Bone marrow (tissue), 2 donors: Measurements from ENCODE around the gene RPL10.

Experiments
- DNase-seq, 2 donors: peaks; one replicate each; lab custom pipeline; 2025; lab: John Stamatoyannopoulos, UW

The RPL10 gene

DNA sequence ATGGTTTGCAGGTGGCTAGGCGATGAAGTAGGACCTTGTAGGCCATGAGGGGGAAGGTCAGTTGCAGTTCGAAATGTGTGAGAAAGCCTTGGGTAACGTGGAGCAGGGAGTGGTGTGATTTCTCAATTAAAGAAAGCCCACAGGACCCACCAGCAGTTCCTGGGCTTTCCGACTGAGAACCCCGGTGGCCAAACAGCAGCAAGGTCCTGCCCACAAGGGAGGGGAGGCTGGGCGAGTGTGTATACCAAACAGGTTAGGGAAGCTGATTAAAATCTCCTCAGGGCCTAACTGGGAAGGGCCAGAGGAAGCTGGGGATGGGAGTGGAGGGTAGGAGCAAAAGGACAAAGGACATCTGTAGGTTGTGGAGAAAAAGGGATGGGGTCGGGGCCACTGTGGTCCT lies 32.7 kb downstream of the RPL10 start:
- DNase-seq, result peak in 1 of 2 donors; percentile 20

DNA sequence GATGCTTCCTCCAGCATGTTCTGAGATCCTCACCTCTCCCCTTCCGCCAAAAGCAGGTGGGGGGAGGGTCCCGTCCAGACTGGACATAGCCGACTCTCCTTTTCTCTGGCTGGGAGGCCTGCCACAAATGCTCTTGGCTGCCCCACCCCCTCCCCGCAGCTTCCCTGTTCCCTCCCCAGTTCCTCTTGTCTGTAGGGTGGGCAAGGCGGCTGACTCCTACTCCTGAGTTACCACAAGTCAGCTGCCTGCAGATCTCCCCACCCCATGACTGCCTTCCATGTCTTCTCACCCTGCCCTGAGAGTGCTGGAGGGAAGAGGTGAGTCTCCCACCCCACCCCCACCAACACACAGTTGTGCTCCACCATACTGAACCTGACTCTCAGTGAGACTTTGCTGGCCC lies 33.2 kb downstream of the RPL10 start:
- DNase-seq, result peak; percentile 20 to 26

- no peak for DNase-seq
Observed at GRCh38 chrX:154432210-154432609, 34.0 kb downstream of the RPL10 start.

- DNase-seq, result no peak
Observed at GRCh38 chrX:154433605-154434004, 35.4 kb downstream of the RPL10 start.

DNA sequence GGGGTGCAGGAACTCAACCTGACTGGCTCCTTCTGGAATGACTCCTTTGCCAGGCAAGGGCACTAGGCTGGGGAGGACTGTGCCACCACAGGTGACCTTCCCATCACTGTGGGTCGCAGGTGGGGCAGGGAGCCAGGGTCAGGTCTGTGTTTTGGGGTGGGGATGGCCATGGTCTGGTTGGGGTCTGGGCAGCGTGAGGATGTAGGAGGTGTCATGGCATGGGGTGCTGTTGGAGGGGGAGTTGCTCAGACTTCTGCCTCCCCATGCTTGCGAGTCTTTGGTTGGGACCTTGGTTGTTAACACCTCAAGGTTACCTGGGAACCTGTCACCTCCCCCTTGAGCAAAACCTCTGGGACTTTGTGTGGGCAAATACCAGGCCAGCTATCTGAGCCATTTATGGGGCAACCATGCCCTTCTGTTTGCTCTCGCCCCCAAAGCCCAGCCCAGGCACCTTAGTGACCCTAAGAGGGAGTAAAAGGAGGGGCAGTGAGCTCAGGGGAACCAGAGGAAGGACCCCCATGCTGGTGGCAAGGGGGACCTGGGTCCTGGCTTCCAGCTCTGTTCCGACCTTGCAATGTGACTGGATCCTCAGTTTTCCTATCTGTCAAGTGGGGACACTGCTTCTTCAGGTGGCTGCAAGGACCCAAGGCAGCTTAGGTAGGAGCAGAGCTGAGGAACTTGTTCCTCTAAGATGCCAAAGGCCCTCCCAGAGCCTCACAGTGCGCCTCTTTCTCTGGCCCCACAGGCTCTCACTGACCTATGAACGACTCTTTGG lies 36.4 kb downstream of the RPL10 start:
- no peak for DNase-seq

DNA sequence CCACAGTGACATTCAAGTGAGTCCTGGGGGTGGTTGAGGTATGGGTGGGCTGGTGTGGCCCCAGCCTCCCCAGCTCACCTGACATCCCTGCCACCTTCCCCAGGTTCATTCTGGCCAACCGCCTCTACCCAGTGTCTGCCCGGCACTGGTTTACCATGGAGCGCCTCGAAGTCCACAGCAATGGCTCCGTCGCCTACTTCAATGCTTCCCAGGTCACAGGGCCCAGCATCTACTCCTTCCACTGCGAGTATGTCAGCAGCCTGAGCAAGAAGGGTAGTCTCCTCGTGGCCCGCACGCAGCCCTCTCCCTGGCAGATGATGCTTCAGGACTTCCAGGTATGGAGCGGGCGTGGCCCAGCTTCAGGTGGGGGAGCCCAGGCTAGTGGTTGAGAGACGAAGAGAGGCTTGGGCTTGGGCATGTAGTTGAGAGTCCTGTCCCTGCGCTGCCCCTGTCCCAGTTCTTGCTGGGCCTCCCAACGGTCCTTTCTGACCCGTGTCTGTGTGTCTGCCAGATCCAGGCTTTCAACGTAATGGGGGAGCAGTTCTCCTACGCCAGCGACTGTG lies 37.1 kb downstream of the RPL10 start:
- DNase-seq, result no peak

DNA sequence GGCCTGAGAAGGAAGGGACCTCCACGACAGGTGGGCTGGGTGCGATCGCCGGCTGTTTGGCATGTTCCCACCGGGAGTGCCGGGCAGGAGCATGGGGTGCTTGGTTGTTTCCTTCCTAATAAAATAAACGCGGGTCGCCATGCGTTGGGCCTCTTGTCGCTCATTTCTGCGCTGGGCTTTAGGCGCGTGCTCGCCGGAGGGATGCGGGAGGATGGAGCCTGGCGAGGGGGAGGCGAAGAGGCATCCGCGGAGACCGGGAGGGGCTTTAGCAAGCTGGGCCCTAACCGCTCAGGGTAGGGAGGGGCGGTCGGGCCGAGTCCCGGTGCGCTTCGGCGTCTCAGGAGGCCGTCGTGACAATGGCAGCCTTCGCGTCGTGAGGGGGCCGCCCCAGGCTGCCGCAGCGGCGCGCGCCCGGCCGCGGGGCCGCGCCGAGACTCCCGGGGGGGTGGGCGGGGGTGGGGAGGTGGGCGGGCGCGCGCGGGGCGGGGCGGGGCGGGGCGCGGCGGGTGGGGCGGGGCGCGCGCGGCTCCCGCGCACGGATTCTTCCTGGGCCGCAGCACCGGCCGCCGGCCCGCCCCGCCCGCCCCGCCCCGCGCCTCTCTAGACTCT lies 38.3 kb downstream of the RPL10 start:
- peak in 1 of 2 donors; percentile 13 for DNase-seq

DNA sequence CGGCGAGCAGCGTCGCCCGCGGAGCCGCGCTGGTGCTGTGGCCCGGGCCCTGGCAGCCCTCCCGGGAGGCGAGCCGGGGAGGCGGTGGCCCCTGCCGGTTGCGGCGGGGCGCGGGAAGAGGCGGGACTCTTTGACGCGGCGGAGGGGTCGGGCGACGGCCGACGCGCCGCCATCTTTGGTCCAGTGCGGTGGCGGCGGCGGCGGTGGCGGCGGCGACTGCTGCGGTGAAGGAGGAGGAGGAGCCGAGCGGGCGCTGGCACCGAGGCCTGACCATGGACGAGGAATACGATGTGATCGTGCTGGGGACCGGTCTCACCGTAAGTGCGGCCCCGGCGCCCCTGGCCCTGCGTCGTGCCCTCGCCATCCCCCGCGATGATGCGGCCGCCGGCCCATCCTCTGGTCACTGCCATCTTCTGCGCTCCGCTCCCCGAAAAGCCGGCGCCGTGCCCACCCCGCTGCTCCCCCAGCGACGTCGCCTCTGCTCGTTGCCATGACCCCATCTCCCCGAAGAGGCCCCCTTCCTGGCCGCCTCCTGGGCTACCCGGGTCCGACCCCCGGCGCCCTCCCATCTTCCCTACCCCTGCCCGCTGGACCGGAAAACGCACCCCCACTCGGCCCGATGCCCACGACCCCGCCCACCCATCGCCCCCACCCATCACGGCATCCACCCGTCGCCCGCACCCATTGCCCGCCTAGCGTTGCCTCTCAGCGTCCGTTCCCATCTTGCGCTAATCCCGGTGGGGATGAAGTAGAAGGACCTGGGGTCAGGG lies 39.0 kb downstream of the RPL10 start, which contains the start of gene GDI1:
GDI1 (plus strand) TSS at position 172 of the 770 bp plus-strand sequence; CDS start at position 273, 101 bp downstream.
- peak in 1 of 2 donors; percentile 33 for DNase-seq

- DNase-seq, result no peak
Observed at GRCh38 chrX:154437971-154438893, 40.1 kb downstream of the RPL10 start.

- DNase-seq, result no peak
Observed at GRCh38 chrX:154439841-154440240, 41.7 kb downstream of the RPL10 start.

GRCh38 chrX:154440623-154441357 lies 42.6 kb downstream of the RPL10 start:
- DNase-seq, result no peak

DNA sequence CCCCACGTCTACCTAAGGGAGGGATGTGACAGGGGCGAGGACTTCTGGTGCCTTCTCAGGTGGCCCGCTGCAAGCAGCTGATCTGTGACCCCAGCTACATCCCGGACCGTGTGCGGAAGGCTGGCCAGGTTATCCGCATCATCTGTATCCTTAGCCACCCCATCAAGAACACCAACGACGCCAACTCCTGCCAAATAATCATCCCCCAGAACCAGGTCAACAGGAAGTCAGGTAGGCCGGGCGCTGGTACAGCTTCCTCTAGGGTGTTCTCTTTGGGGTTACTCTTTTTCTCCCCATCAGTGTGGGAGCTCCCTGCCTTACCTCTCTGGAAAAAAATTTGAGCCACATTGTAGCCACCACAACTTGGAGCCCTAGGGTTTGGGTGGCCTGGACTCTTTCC lies 43.4 kb downstream of the RPL10 start:
- DNase-seq, result no peak

- no peak for DNase-seq
Observed at GRCh38 chrX:154441984-154442707, 44.0 kb downstream of the RPL10 start.

GRCh38 chrX:154443479-154443910 lies 45.3 kb downstream of the RPL10 start:
- DNase-seq, result no peak

- DNase-seq, result peak in 1 of 2 donors; percentile 44
Observed at GRCh38 chrX:154443992-154444754, 46.0 kb downstream of the RPL10 start, which contains the start of gene FAM50A. Gene FAM50A, plus strand, starts transcription at chrX:154444141. Its CDS starts 95 bp downstream, at chrX:154444236.

DNA sequence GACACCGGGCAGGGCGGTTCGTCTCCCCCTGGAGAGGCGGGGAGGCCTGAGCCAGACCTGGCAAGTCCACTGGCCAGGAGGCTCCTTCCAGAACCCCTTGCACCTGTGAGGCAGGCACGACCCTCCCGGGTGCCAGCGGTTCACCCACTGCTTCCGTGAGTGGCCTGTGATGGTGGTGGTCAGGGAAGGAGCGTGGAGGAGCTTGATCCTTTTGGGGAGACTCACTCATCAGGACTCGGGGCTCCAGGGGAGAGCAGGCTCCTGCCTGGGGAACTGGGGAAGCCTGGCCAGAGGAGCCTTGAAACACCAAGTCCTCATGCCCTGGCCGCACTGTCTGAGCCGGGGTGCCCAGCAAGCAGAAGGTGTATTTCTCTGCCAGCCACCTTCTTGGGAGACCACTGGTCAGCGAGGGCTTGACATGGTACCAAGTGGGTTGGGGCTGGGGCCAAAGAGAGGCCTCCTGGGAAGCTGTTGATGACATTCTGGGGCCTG lies 46.6 kb downstream of the RPL10 start:
- DNase-seq, result no peak

- no peak for DNase-seq
Observed at GRCh38 chrX:154445776-154446175, 47.6 kb downstream of the RPL10 start.

DNA sequence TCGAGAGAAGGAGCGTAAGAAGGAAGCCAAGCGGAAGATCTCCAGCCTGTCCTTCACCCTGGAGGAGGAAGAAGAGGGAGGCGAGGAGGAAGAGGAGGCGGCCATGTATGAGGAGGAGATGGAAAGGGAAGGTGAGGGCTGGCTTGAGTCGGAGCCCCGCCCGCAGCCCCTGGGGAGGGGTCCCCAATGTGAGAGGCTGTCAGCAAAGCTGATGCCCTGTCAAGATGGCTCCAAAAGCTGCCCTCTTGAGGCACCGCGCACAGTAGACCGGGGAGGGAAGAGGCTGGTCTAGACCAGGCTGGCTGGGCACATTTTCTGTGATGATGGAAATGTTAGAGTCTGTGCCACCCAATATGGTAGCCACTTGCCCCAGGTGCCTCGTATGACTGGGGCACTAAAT lies 48.3 kb downstream of the RPL10 start:
- no peak for DNase-seq

- no peak for DNase-seq
Observed at GRCh38 chrX:154448484-154448883, 50.3 kb downstream of the RPL10 start.
